Stomach (tissue), 9 donors: ENCODE results near the gene ZNFX1. TPM values are rescaled to one million over a fixed set of nuclear protein-coding genes. Genes with fewer than 3 reads are reported as not detected.

ENCODE experiments used
- DNase-seq, 2 donors: peaks; one replicate each; pipeline versions ENCODE4 v3.0.0 to v3.0.0-alpha.2; 2013 to 2019
- H3K27ac ChIP-seq, 5 donors: fragments of 200-600 bp in 4 of 5; sonication (generic) in 4 of 5; one replicate each; pipeline ENCODE4 v1.5.1; 2013 to 2019; ENCODE audit warnings: mild to moderate bottlenecking in 1 of 5, moderate library complexity in 1 of 5
- H3K27me3 ChIP-seq, 3 donors: fragments of 200-600 bp; sonication (generic); one replicate each; pipeline ENCODE4 v1.5.1; 2017 to 2019; ENCODE audit warnings: mixed run types in 1 of 3
- H3K36me3 ChIP-seq, 4 donors: fragments of 200-600 bp; sonication (generic); 1 replicate in 3 of 4; 2 replicates in 1 of 4; pipeline ENCODE4 v1.5.1; 2016 to 2019
- H3K4me1 ChIP-seq, 4 donors: fragments of 200-600 bp; sonication (generic); one replicate each; pipeline ENCODE4 v1.5.1; 2016 to 2019
- H3K4me3 ChIP-seq, 4 donors: fragments of 200-600 bp; sonication (generic) in 3 of 4; one replicate each; pipeline ENCODE4 v1.5.1; 2016 to 2019; ENCODE audit warnings: mild to moderate bottlenecking in 1 of 4
- H3K9me3 ChIP-seq, 4 donors: fragments of 200-600 bp; sonication (generic); one replicate each; pipeline ENCODE4 v1.5.1; 2016 to 2019
- CTCF ChIP-seq, 7 experiments: fragments of 450-650 bp in 4 of 7; fragments of 200-600 bp in 3 of 7; sonication (generic) in 3 of 7; IDR thresholded peaks; one replicate each; pipeline ENCODE4 v1.5.1; 2016 to 2019; ENCODE audit warnings: antibody characterized with exemption in 7 of 7, control low read depth in 2 of 7, mild to moderate bottlenecking in 1 of 7
- EP300 ChIP-seq: sonication (generic); formaldehyde crosslinking; IDR thresholded peaks from one replicate; pipeline ENCODE4 v1.6.1; 2017; ENCODE audit warnings: antibody characterized with exemption
- POLR2A ChIP-seq, 4 donors: fragments of 450-650 bp; IDR thresholded peaks; one replicate each; pipeline ENCODE4 v1.6.1; 2016; ENCODE audit warnings: antibody characterized with exemption in 4 of 4, control low read depth in 2 of 4, mild to moderate bottlenecking in 1 of 4, moderate library complexity in 1 of 4
- POLR2AphosphoS5 ChIP-seq, 3 donors: sonication (generic); formaldehyde crosslinking; IDR thresholded peaks; one replicate each; pipeline ENCODE4 v1.6.1; 2016; ENCODE audit warnings: antibody characterized with exemption in 3 of 3
- WGBS, 5 donors: extraction: QIAGEN DNeasy Blood & Tissue Kit in 3 of 5; methylation state at CpG; one replicate each; pipeline versions ENCODE4 v1.1.5 to v1.1.7; 2013 to 2018; 5-methylcytosine and 5-hydroxymethylcytosine counted together
- intact Hi-C: fragments of 100-400 bp; cut with DNase I; formaldehyde crosslinking; loops from one replicate; pipeline ENCODE4 v1.15.1; 2023; ENCODE audit warnings: low total_unique reads
- polyA plus RNA-seq, 3 donors: library from polyadenylated mRNA; stranded (reverse); fragments of 200-250 nt; gene quantifications; one replicate each; pipeline ENCODE4 v1.2.3, GENCODE V29; 2013
- total RNA-seq, 5 donors: library from RNA; depleted of rRNA; stranded (reverse); fragments of >200 nt; gene quantifications; one replicate each; pipeline versions ENCODE4 v1.1.0 to v1.2.3, GENCODE V29; 2014 to 2016
- donor health status: healthy with polysubstance abuse.
- donor health status: Bipolar disorder and iron deficiency.
- donor health status: healthy.

The ZNFX1 gene
- total and polyA plus RNA-seq, 8 donors: 5.2 to 29.6 (median 15.9) TPM

- Histone ChIP-seq H3K27ac (no peak overlapping the region), H3K36me3 (peaks cover 45 to 76% (median 69%) of the 10 kb centered on the region in 4 donors), H3K4me1 (peaks cover 34 to 90% (median 57%) of the 10 kb centered on the region in 4 donors), H3K9me3 (no peaks in the 10 kb centered on the region), H3K4me3 (no peak overlapping the region), H3K27me3 (no peaks in the 10 kb centered on the region)
- TF ChIP-seq POLR2AphosphoS5 (IDR thresholded peaks at IDR 0.05): no peak
- TF ChIP-seq POLR2A (IDR thresholded peaks at IDR 0.05): no peak
- TF ChIP-seq CTCF (IDR thresholded peaks at IDR 0.05): no peak
- no peak for TF ChIP-seq EP300
- no peak for DNase-seq
- intact Hi-C loops: no loop called here
- 48 to 78% (median 55%) methylated on average over 1 of the region's 1 CpG for WGBS, 5 donors
Measured at GRCh38 chr20:49272654-49273053, 5.2 kb downstream of the ZNFX1 start.

- Histone ChIP-seq H3K36me3 (peaks cover 46 to 94% (median 74%) of the 10 kb centered on the region in 4 donors), H3K27ac (no peak overlapping the region), H3K4me3 (peak overlapping the region in 2 of 4 donors; percentile 8 to 36), H3K4me1 (peaks cover 25 to 95% (median 56%) of the 10 kb centered on the region in 4 donors), H3K9me3 (no peaks in the 10 kb centered on the region), H3K27me3 (no peaks in the 10 kb centered on the region)
- 93 to 97% (median 95%) methylated on average over 5 of the region's 5 CpGs for WGBS, 5 donors
- DNase-seq: no peak
- intact Hi-C loops: no loop called here
- no peak for TF ChIP-seq POLR2A (IDR thresholded peaks at IDR 0.05)
- TF ChIP-seq CTCF (IDR thresholded peaks at IDR 0.05): no peak
- no peak for TF ChIP-seq EP300
- TF ChIP-seq POLR2AphosphoS5 (IDR thresholded peaks at IDR 0.05): no peak
Measured at GRCh38 chr20:49270736-49271135, 7.1 kb downstream of the ZNFX1 start.

GRCh38 chr20:49270177-49270576, 7.7 kb downstream of the ZNFX1 start:
- Histone ChIP-seq H3K36me3 (peaks cover 48 to 94% (median 74%) of the 10 kb centered on the region in 4 donors), H3K4me1 (peaks cover 19 to 95% (median 53%) of the 10 kb centered on the region in 4 donors), H3K4me3 (peak overlapping the region in 2 of 4 donors; percentile 8 to 36), H3K27me3 (no peaks in the 10 kb centered on the region), H3K27ac (no peak overlapping the region), H3K9me3 (no peaks in the 10 kb centered on the region)
- intact Hi-C loops: no loop called here
- WGBS, 5 donors: 63 to 76% (median 75%) methylated on average over 7 of the region's 7 CpGs
- no peak for TF ChIP-seq POLR2AphosphoS5 (IDR thresholded peaks at IDR 0.05)
- DNase-seq: no peak

- TF ChIP-seq POLR2A (IDR thresholded peaks at IDR 0.05) (no peak), CTCF (IDR thresholded peaks at IDR 0.05) (no peak), EP300 (no peak), POLR2AphosphoS5 (IDR thresholded peaks at IDR 0.05) (no peak)
- no peak for DNase-seq
- H3K27me3 ChIP-seq: no peaks in the 10 kb centered on the region
- H3K4me3 ChIP-seq: peak overlapping the region in 3 of 4 donors; percentile 1 to 36 (median 10)
- H3K27ac ChIP-seq: no peak overlapping the region
- peaks cover 52 to 95% (median 76%) of the 10 kb centered on the region in 4 donors for H3K36me3 ChIP-seq
- intact Hi-C loops: no loop called here
- peaks cover 17 to 87% (median 48%) of the 10 kb centered on the region in 4 donors for H3K4me1 ChIP-seq
- WGBS, 5 donors: 90 to 100% (median 98%) methylated on average over 1 of the region's 1 CpG
- H3K9me3 ChIP-seq: no peaks in the 10 kb centered on the region
Measured at GRCh38 chr20:49268600-49269365, 9.1 kb downstream of the ZNFX1 start.

GRCh38 chr20:49267327-49267726, 10.5 kb downstream of the ZNFX1 start:
- intact Hi-C loops: no loop called here
- WGBS, 5 donors: 48 to 68% (median 60%) methylated on average over 4 of the region's 4 CpGs
- H3K27ac ChIP-seq: peak overlapping the region in 2 of 5 donors; percentile 18 to 37
- H3K4me1 ChIP-seq: peaks cover 17 to 72% (median 45%) of the 10 kb centered on the region in 4 donors
- TF ChIP-seq POLR2A (IDR thresholded peaks at IDR 0.05) (no peak), CTCF (IDR thresholded peaks at IDR 0.05) (no peak), EP300 (no peak), POLR2AphosphoS5 (IDR thresholded peaks at IDR 0.05) (no peak)
- no peaks in the 10 kb centered on the region for H3K9me3 ChIP-seq
- H3K4me3 ChIP-seq: peak overlapping the region in 2 of 4 donors; percentile 15 to 36
- DNase-seq: no peak
- peaks cover 53 to 95% (median 76%) of the 10 kb centered on the region in 4 donors for H3K36me3 ChIP-seq
- no peaks in the 10 kb centered on the region for H3K27me3 ChIP-seq
